ENCODE measurements around the gene WDR77.

GRCh38 chr1:111491070-111491469, 42.0 kb upstream of the WDR77 start:
- TF ChIP-seq, protein P1, sequence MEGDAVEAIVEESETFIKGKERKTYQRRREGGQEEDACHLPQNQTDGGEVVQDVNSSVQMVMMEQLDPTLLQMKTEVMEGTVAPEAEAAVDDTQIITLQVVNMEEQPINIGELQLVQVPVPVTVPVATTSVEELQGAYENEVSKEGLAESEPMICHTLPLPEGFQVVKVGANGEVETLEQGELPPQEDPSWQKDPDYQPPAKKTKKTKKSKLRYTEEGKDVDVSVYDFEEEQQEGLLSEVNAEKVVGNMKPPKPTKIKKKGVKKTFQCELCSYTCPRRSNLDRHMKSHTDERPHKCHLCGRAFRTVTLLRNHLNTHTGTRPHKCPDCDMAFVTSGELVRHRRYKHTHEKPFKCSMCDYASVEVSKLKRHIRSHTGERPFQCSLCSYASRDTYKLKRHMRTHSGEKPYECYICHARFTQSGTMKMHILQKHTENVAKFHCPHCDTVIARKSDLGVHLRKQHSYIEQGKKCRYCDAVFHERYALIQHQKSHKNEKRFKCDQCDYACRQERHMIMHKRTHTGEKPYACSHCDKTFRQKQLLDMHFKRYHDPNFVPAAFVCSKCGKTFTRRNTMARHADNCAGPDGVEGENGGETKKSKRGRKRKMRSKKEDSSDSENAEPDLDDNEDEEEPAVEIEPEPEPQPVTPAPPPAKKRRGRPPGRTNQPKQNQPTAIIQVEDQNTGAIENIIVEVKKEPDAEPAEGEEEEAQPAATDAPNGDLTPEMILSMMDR (IDR thresholded peaks at IDR 0.05; ENCODE audit: insufficient read depth, low read depth, low read length): no peak
- no peak for TF ChIP-seq EZH2 (IDR thresholded peaks at IDR 0.05; ENCODE audit: insufficient read depth, low read length)

Data from astrocyte (in vitro differentiated cells and primary cell).